CD14-positive monocyte (primary cell): Measurements from ENCODE around the gene SMARCAL1. TPM values are rescaled to one million over a fixed set of nuclear protein-coding genes. Genes with fewer than 3 reads are reported as not detected.
A peak's percentile ranks its signal among the peaks of the same experiment; 100 is the strongest.

ENCODE experiments used
- DNase-seq, 3 donors: peaks; one replicate each; pipeline ENCODE4 v3.0.0-alpha.2; 2011 to 2022
- H2AFZ ChIP-seq: 2 replicates; pipeline ENCODE4 v1.6.0; 2012; ENCODE audit warnings: mild to moderate bottlenecking, low read depth, low read length, inconsistent platforms; ENCODE audit not compliant: insufficient read depth, poor library complexity, severe bottlenecking
- H3K27ac ChIP-seq, 2 donors: 1 replicate in 1 of 2; 2 replicates in 1 of 2; pipeline ENCODE4 v1.5.1; 2012 to 2013; ENCODE audit warnings: low read length in 2 of 2, control low read depth in 1 of 2, inconsistent platforms in 1 of 2, low read depth in 1 of 2, mild to moderate bottlenecking in 1 of 2
- H3K27me3 ChIP-seq, 2 donors: one replicate each; pipeline versions ENCODE4 v1.6.0 to v1.6.1; 2011 to 2013; ENCODE audit warnings: low read length in 2 of 2; ENCODE audit not compliant: control insufficient read depth in 2 of 2, insufficient read depth in 2 of 2
- H3K36me3 ChIP-seq, 2 donors: replicated peaks in 1 of 2; 1 replicate in 1 of 2; 2 replicates in 1 of 2; pipeline versions ENCODE4 v1.5.1 to v1.6.1; 2012 to 2013; ENCODE audit warnings: low read length in 2 of 2, control low read depth in 1 of 2, inconsistent platforms in 1 of 2, mild to moderate bottlenecking in 1 of 2; ENCODE audit not compliant: insufficient read depth in 2 of 2, control insufficient read depth in 1 of 2
- H3K4me1 ChIP-seq, 2 donors: 1 replicate in 1 of 2; 2 replicates in 1 of 2; pipeline versions ENCODE4 v1.5.1 to v1.6.1; 2012 to 2013; ENCODE audit warnings: low read length in 2 of 2, control low read depth in 1 of 2, inconsistent platforms in 1 of 2, mild to moderate bottlenecking in 1 of 2, moderate library complexity in 1 of 2; ENCODE audit not compliant: insufficient read depth in 2 of 2, control insufficient read depth in 1 of 2
- H3K4me2 ChIP-seq: replicated peaks from 2 replicates; pipeline ENCODE3; 2012; ENCODE audit warnings: low read length, moderate library complexity, mild to moderate bottlenecking; ENCODE audit not compliant: poor library complexity, severe bottlenecking; ENCODE audit errors: extremely low read depth
- H3K4me3 ChIP-seq, 3 experiments: fragments of 200-600 bp in 1 of 3; sonication (generic) in 1 of 3; replicated peaks in 1 of 3; 1 replicate in 2 of 3; 2 replicates in 1 of 3; pipeline ENCODE4 v1.5.1; 2011 to 2013; ENCODE audit warnings: low read length in 3 of 3, mild to moderate bottlenecking in 3 of 3, control low read depth in 2 of 3, low read depth in 2 of 3, inconsistent platforms in 1 of 3, moderate library complexity in 1 of 3
- H3K79me2 ChIP-seq: 2 replicates; pipeline ENCODE4 v1.6.0; 2012; ENCODE audit warnings: mild to moderate bottlenecking, control low read depth, inconsistent platforms, low read length, moderate library complexity; ENCODE audit not compliant: insufficient read depth
- H3K9ac ChIP-seq: 2 replicates; pipeline ENCODE4 v1.6.0; 2017; ENCODE audit warnings: low read length, mild to moderate bottlenecking; ENCODE audit not compliant: insufficient read depth, poor library complexity, severe bottlenecking
- H3K9me3 ChIP-seq, 2 donors: replicated peaks in 1 of 2; 1 replicate in 1 of 2; 2 replicates in 1 of 2; pipeline versions ENCODE4 v1.5.1 to v1.6.1; 2012 to 2013; ENCODE audit warnings: low read length in 2 of 2, control low read depth in 1 of 2; ENCODE audit not compliant: control insufficient read depth in 1 of 2, insufficient read depth in 1 of 2
- H4K20me1 ChIP-seq: 2 replicates; pipeline ENCODE4 v1.6.0; 2012; ENCODE audit warnings: mild to moderate bottlenecking, low read length, control low read depth, moderate library complexity; ENCODE audit not compliant: insufficient read depth
- H3K27ac Mint-ChIP-seq, 7 donors: one replicate each; pipeline ENCODE4 v1.8.0; 2020; ENCODE audit warnings: mild to moderate bottlenecking in 7 of 7, mixed read lengths in 7 of 7, moderate library complexity in 6 of 7, inconsistent platforms in 2 of 7
- H3K27me3 Mint-ChIP-seq, 3 donors: one replicate each; pipeline ENCODE4 v1.8.0; 2021 to 2022; ENCODE audit warnings: low read depth in 3 of 3, mild to moderate bottlenecking in 3 of 3, mixed read lengths in 3 of 3, moderate library complexity in 3 of 3, inconsistent platforms in 1 of 3
- H3K36me3 Mint-ChIP-seq, 2 donors: one replicate each; pipeline ENCODE4 v1.8.0; 2020; ENCODE audit warnings: mixed read lengths in 2 of 2, inconsistent platforms in 1 of 2, mild to moderate bottlenecking in 1 of 2
- H3K4me1 Mint-ChIP-seq: one replicate; pipeline ENCODE4 v1.8.0; 2020; ENCODE audit warnings: mild to moderate bottlenecking, mixed read lengths
- H3K4me3 Mint-ChIP-seq, 2 donors: one replicate each; pipeline ENCODE4 v1.8.0; 2020; ENCODE audit warnings: mild to moderate bottlenecking in 2 of 2, mixed read lengths in 2 of 2, moderate library complexity in 1 of 2
- H3K9me3 Mint-ChIP-seq, 7 donors: one replicate each; pipeline ENCODE4 v1.8.0; 2020 to 2022; ENCODE audit warnings: mixed read lengths in 7 of 7, mild to moderate bottlenecking in 6 of 7, moderate library complexity in 6 of 7, inconsistent platforms in 2 of 7
- WGBS: methylation state at CpG from one replicate; pipeline ENCODE4 v1.1.5; 2013; ENCODE audit warnings: missing lambda C conversion rate; ENCODE audit not compliant: insufficient coverage; 5-methylcytosine and 5-hydroxymethylcytosine counted together
- intact Hi-C, 2 donors: fragments of 100-400 bp; cut with micrococcal nuclease; formaldehyde crosslinking; loops; one replicate each; pipeline versions ENCODE4 v1.15.0 to v1.15.1; 2023
- polyA plus RNA-seq, 3 donors: library from polyadenylated mRNA; depleted of rRNA in 1 of 3; unstranded in 2 of 3; stranded (reverse) in 1 of 3; fragments of 300-500 nt in 2 of 3; fragments of >200 nt in 1 of 3; fragmentation: Illumina TruSeq in 2 of 3; gene quantifications; 1 replicate in 2 of 3; 2 replicates in 1 of 3; pipeline ENCODE4 v1.2.3, GENCODE V29; 2012 to 2021
- TF ChIP-seq, protein P1 (sequence below): fragments of 200-600 bp; IDR thresholded peaks from one replicate; pipeline ENCODE4 v1.8.0; 2022; ENCODE audit warnings: antibody characterized with exemption, mild to moderate bottlenecking

Gene SMARCAL1
- polyA plus RNA-seq, 3 donors, result 10.5 to 13.3 (median 11.5) TPM

DNA sequence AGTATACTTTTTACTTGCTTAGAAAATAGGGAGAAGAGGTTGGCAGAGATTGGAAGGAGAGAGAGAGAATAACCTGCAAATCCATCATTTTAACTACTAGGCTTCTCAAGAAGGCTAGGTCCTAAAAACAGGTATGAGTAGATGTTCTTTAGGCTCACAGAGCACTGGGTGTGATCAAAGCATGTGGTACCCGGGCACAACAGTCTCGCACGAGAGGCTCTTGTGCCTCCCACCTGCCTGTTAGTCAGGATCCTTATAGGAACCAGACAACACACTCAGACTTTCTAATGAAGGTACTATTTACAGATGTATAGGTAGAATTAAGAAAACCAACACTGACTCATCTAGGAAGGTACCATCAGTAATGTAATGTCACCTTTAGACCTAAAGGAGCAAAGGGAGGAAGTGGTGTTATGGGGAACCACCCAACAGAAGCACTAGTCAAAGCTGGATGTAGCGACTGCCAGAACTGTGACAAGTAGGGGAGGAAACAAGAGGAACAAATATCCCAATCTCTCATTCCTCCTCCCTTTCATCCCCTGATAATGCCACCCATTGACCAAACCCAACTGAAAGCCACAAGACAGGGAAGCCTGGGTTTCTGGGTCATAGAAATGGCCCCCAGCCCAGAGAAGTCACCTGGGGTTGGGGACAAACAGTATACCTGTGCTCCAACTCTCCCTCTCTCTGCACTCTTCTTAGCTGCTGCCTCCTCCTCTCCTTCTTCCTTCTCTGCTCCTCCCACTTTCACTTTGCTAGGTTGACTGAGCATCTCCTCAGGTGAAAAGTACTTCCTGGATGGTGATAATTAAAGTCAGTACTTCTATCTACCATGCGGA lies 24.0 kb upstream of the SMARCAL1 start:
- no peaks in the 10 kb centered on the region for H3K79me2 ChIP-seq
- Mint-ChIP-seq H3K36me3 (no peaks in the 10 kb centered on the region), H3K4me1 (peaks cover 26% of the 10 kb centered on the region), H3K4me3 (no peak overlapping the region), H3K27me3 (peaks cover 0 to 2% (median 1%) of the 10 kb centered on the region in 3 donors), H3K9me3 (peaks cover 0 to 3% (median under 1%) of the 10 kb centered on the region in 7 donors), H3K27ac (peak overlapping the region in 1 of 7 donors; percentile 31)
- no peaks in the 10 kb centered on the region for H3K9me3 ChIP-seq
- DNase-seq, result peak in 1 of 3 donors; percentile 25
- H3K4me2 ChIP-seq, result no peak overlapping the region
- WGBS, result 80% methylated on average over 1 of the region's 5 CpGs
- H3K36me3 ChIP-seq, result no peaks in the 10 kb centered on the region
- intact Hi-C loops, result loop anchor here in 1 of 2 donors (10.0 kb wide), 1 partner anchor 1727 kb away; no protein-coding TSS in a partner anchor
- TF ChIP-seq, protein P1, sequence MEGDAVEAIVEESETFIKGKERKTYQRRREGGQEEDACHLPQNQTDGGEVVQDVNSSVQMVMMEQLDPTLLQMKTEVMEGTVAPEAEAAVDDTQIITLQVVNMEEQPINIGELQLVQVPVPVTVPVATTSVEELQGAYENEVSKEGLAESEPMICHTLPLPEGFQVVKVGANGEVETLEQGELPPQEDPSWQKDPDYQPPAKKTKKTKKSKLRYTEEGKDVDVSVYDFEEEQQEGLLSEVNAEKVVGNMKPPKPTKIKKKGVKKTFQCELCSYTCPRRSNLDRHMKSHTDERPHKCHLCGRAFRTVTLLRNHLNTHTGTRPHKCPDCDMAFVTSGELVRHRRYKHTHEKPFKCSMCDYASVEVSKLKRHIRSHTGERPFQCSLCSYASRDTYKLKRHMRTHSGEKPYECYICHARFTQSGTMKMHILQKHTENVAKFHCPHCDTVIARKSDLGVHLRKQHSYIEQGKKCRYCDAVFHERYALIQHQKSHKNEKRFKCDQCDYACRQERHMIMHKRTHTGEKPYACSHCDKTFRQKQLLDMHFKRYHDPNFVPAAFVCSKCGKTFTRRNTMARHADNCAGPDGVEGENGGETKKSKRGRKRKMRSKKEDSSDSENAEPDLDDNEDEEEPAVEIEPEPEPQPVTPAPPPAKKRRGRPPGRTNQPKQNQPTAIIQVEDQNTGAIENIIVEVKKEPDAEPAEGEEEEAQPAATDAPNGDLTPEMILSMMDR, result no peak
- H3K27ac ChIP-seq, result no peak overlapping the region
- H2AFZ ChIP-seq, result no peak overlapping the region
- H3K4me1 ChIP-seq, result peaks cover 23% of the 10 kb centered on the region in 2 donors
- no peaks in the 10 kb centered on the region for H4K20me1 ChIP-seq
- no peaks in the 10 kb centered on the region for H3K27me3 ChIP-seq
- no peak overlapping the region for H3K9ac ChIP-seq
- no peak overlapping the region for H3K4me3 ChIP-seq

DNA sequence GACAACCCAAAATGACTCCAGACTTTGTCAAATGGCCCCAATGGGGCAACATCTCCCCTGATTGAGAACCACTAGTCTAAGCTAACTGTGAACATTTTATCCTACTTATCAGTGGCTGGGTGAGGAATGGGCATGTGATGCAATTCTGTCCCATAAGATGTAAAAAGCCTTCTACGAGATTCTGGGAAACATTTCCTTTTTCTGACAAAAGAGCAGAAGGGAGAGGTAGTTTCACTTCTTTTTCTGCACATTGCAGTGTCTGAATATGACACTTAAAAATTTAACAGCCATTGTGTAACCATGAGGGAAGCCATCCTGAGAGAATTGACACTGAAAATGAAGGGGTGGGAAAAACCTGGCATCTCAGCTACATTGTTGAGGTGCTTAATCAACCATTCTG lies 22.7 kb upstream of the SMARCAL1 start:
- Histone ChIP-seq H4K20me1 (no peaks in the 10 kb centered on the region), H3K9me3 (no peaks in the 10 kb centered on the region), H3K79me2 (no peaks in the 10 kb centered on the region), H3K27ac (peak overlapping the region in 1 of 2 donors; percentile 66), H3K9ac (no peak overlapping the region), H3K36me3 (no peaks in the 10 kb centered on the region), H3K4me3 (no peak overlapping the region), H3K4me2 (peak overlapping the region; percentile 13), H2AFZ (no peak overlapping the region), H3K4me1 (peaks cover 23 to 24% of the 10 kb centered on the region in 2 donors), H3K27me3 (no peaks in the 10 kb centered on the region)
- peaks cover 0 to 3% (median 0%) of the 10 kb centered on the region in 7 donors for H3K9me3 Mint-ChIP-seq
- no peaks in the 10 kb centered on the region for H3K36me3 Mint-ChIP-seq
- 0% methylated on average over 1 of the region's 1 CpG for WGBS
- H3K4me3 Mint-ChIP-seq, result no peak overlapping the region
- TF ChIP-seq, protein P1, result no peak
- peak; percentile 21 to 69 (median 59) for DNase-seq
- peaks cover 0 to 2% (median 1%) of the 10 kb centered on the region in 3 donors for H3K27me3 Mint-ChIP-seq
- intact Hi-C loops, result loop anchor here in 1 of 2 donors (10.0 kb wide), 1 partner anchor 1725 kb away; no protein-coding TSS in a partner anchor
- peak overlapping the region in 5 of 7 donors; percentile 15 to 83 (median 60) for H3K27ac Mint-ChIP-seq
- H3K4me1 Mint-ChIP-seq, result peaks cover 28% of the 10 kb centered on the region
